Activated CD4-positive, CD25-positive, alpha-beta regulatory T cell (primary cell): ENCODE measurements around the gene FKBP4.
A peak's percentile ranks its signal among the peaks of the same experiment; 100 is the strongest.

Source experiments
- DNase-seq, 4 experiments: peaks; one replicate each; lab custom pipeline; 2025; lab: John Stamatoyannopoulos, UW

Gene FKBP4

GRCh38 chr12:2853626-2854025 lies 58.9 kb downstream of the FKBP4 start:
- DNase-seq = peak in 2 of 4 experiments; percentile 6 to 26
